GM12872 (cell line): Measurements from ENCODE around the gene ADGRV1.

Experiments
- CTCF ChIP-seq: IDR thresholded peaks from 3 replicates; pipeline ENCODE4 v1.5.1; 2011; ENCODE audit warnings: low read depth, mild to moderate bottlenecking, low read length, moderate library complexity; ENCODE audit not compliant: insufficient read depth

The ADGRV1 gene

GRCh38 chr5:91028499-91028956 lies 469.9 kb downstream of the ADGRV1 start:
- no peak for TF ChIP-seq CTCF

- TF ChIP-seq CTCF = no peak
Observed at GRCh38 chr5:91030521-91031401, 472.2 kb downstream of the ADGRV1 start.

GRCh38 chr5:91031402-91031752 lies 472.8 kb downstream of the ADGRV1 start:
- TF ChIP-seq CTCF = no peak

- TF ChIP-seq CTCF = no peak
Observed at GRCh38 chr5:91032125-91032524, 473.5 kb downstream of the ADGRV1 start.

GRCh38 chr5:91033370-91033769 lies 474.8 kb downstream of the ADGRV1 start:
- no peak for TF ChIP-seq CTCF

- TF ChIP-seq CTCF = no peak
Observed at GRCh38 chr5:91038180-91038808, 479.7 kb downstream of the ADGRV1 start.

- TF ChIP-seq CTCF = no peak
Observed at GRCh38 chr5:91042247-91042935, 483.8 kb downstream of the ADGRV1 start.
